ENCODE results near the gene CNKSR1.
A peak's percentile ranks its signal among the peaks of the same experiment; 100 is the strongest.

CNKSR1 gene

DNA sequence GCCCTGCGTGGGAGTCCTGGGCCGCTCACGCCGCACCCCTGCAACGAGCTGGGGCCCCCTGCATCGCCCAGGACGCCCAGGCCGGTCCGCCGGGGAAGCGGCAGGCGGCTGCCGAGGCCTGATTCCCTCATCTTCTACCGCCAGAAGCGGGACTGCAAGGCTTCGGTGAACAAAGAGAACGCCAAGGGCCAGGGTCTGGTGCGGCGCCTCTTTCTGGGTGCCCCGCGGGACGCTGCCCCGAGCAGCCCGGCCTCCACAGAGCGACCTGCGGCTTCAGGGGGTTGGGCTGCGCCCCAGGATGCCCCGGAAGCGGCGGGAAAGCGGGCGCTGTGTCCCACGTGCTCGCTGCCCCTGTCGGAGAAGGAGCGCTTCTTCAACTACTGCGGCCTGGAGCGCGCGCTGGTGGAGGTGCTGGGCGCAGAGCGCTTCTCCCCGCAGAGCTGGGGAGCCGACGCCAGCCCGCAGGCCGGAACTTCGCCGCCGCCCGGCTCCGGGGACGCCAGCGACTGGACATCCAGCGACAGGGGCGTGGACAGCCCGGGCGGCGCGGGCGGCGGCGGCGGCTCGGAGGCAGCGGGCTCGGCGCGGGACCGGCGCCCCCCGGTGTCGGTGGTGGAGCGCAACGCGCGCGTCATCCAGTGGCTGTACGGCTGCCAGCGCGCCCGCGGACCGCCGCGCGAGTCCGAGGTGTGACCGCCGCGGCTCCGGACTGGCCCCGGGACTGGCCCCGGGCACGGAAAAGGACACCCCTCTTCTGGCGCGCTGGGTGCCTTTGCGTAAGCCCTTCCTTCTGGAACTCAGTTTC lies 15.7 kb upstream of the CNKSR1 start:
- Histone ChIP-seq H3K4me1 (ENCODE audit: control insufficient read depth, low read depth, low read length) (peaks cover 29% of the 10 kb centered on the region), H3K4me3 (ENCODE audit: low read length) (peak overlapping the region; percentile 56), H3K27me3 (ENCODE audit: control insufficient read depth, insufficient read depth, low read length) (peaks cover 96% of the 10 kb centered on the region), H3K9ac (ENCODE audit: low read length) (peak overlapping the region; percentile 65), H3K9me3 (ENCODE audit: control insufficient read depth, low read depth, low read length) (no peaks in the 10 kb centered on the region), H3K36me3 (ENCODE audit: control insufficient read depth, low read depth, low read length) (no peaks in the 10 kb centered on the region), H3K27ac (ENCODE audit: low read length) (no peak overlapping the region)

DNA sequence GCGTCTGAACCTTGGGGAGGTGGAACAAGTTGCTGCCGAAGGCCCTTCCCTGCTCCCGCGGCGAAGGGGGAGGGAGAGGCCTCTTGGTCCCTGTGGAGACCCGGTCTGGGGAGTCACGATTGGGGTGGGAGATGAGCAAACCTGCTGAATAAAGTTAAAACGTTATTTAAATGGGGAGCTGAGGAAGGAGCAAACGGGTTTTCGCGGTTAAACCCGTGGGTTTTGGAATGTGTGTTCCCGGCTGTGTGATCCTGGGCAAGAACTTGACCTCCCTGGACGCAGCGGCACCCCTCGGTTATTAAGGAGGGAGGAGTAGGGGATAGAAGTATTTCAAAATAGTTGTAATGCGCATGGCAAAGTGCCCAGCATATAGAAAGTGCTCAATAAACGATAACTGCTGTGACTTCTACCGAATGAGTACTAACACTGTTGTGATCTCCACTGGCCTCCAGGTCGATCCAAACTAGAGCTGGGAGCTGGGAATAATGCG lies 15.0 kb upstream of the CNKSR1 start:
- Histone ChIP-seq H3K9me3 (ENCODE audit: control insufficient read depth, low read depth, low read length) (no peaks in the 10 kb centered on the region), H3K27me3 (ENCODE audit: control insufficient read depth, insufficient read depth, low read length) (peaks cover 89% of the 10 kb centered on the region), H3K27ac (ENCODE audit: low read length) (no peak overlapping the region), H3K4me3 (ENCODE audit: low read length) (peak overlapping the region; percentile 56), H3K4me1 (ENCODE audit: control insufficient read depth, low read depth, low read length) (peaks cover 29% of the 10 kb centered on the region), H3K36me3 (ENCODE audit: control insufficient read depth, low read depth, low read length) (no peaks in the 10 kb centered on the region), H3K9ac (ENCODE audit: low read length) (no peak overlapping the region)

DNA sequence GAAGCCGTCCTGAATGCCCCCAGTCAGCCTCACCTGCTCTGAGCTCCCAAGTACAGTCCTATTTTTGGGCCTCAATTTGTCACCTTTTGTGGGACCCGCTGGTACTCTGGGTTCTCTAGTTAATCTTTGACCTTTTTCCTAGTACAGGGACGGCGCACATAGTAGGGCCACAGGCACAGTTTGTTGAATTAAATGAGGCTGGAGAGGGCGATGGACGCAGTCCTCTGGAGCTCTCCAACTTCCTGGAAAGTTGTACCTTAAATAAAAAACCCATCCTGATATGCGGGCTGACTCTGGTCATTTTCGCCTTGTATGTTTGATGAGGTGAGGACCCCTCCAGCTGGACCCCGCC lies 13.6 kb upstream of the CNKSR1 start:
- Histone ChIP-seq H3K4me1 (ENCODE audit: control insufficient read depth, low read depth, low read length) (peaks cover 24% of the 10 kb centered on the region), H3K27me3 (ENCODE audit: control insufficient read depth, insufficient read depth, low read length) (peaks cover 75% of the 10 kb centered on the region), H3K9me3 (ENCODE audit: control insufficient read depth, low read depth, low read length) (no peaks in the 10 kb centered on the region), H3K27ac (ENCODE audit: low read length) (no peak overlapping the region), H3K9ac (ENCODE audit: low read length) (no peak overlapping the region), H3K4me3 (ENCODE audit: low read length) (peak overlapping the region; percentile 17), H3K36me3 (ENCODE audit: control insufficient read depth, low read depth, low read length) (no peaks in the 10 kb centered on the region)

DNA sequence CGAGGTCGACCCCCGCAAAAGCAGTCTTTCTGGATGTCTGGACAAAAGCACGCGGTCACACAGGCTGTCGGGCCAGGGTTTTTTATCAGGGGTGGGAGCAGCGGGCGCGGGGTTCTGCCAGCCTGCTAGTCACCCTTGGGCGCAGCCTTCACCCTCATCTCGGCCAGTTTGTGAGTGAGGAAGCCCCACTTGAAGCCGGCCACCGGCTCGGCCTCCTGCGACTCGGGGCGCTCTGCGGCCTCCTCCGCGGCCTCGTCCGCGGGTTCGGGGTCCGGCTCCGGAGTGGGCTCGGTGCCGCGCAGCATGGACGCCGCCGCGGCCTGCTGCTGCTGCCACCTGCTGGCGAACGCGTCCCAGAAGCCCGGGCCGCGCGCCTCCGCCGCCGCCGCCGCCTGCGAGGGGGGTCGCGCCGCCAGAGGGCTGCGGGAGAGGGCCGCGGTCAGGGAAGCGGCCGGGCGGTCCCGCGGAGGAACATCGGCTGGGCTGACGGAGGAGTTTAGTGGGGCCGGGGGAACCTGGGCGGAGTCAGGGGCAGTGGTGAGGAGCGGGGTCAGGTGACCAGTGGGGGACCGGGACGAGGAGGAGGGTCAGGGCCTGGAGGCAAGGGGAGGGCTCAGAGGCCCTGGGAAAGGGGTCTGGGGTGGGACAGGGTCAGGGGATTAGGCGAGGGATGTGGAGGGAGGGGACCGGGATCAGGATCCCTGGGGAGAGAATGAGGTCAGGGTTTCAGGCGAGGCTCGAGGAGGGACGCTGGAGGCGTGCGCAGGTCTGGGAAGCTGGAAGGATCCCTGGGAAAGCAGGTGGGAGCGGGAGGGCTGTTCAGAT lies 13.0 kb upstream of the CNKSR1 start:
- H3K9ac ChIP-seq (ENCODE audit: low read length), result peak overlapping the region; percentile 24
- peaks cover 24% of the 10 kb centered on the region for H3K4me1 ChIP-seq (ENCODE audit: control insufficient read depth, low read depth, low read length)
- H3K27ac ChIP-seq (ENCODE audit: low read length), result no peak overlapping the region
- H3K9me3 ChIP-seq (ENCODE audit: control insufficient read depth, low read depth, low read length), result no peaks in the 10 kb centered on the region
- H3K4me3 ChIP-seq (ENCODE audit: low read length), result peak overlapping the region; percentile 55
- no peaks in the 10 kb centered on the region for H3K36me3 ChIP-seq (ENCODE audit: control insufficient read depth, low read depth, low read length)
- peaks cover 73% of the 10 kb centered on the region for H3K27me3 ChIP-seq (ENCODE audit: control insufficient read depth, insufficient read depth, low read length)

- peaks cover 23% of the 10 kb centered on the region for H3K4me1 ChIP-seq (ENCODE audit: control insufficient read depth, low read depth, low read length)
- no peaks in the 10 kb centered on the region for H3K9me3 ChIP-seq (ENCODE audit: control insufficient read depth, low read depth, low read length)
- H3K36me3 ChIP-seq (ENCODE audit: control insufficient read depth, low read depth, low read length), result no peaks in the 10 kb centered on the region
- H3K27me3 ChIP-seq (ENCODE audit: control insufficient read depth, insufficient read depth, low read length), result peaks cover 65% of the 10 kb centered on the region
- peak overlapping the region; percentile 55 for H3K4me3 ChIP-seq (ENCODE audit: low read length)
- peak overlapping the region; percentile 24 for H3K9ac ChIP-seq (ENCODE audit: low read length)
- H3K27ac ChIP-seq (ENCODE audit: low read length), result no peak overlapping the region
Measured at GRCh38 chr1:26164861-26165842, 12.1 kb upstream of the CNKSR1 start.

- Histone ChIP-seq H3K9me3 (ENCODE audit: control insufficient read depth, low read depth, low read length) (no peaks in the 10 kb centered on the region), H3K36me3 (ENCODE audit: control insufficient read depth, low read depth, low read length) (no peaks in the 10 kb centered on the region), H3K27me3 (ENCODE audit: control insufficient read depth, insufficient read depth, low read length) (peaks cover 49% of the 10 kb centered on the region), H3K9ac (ENCODE audit: low read length) (no peak overlapping the region), H3K27ac (ENCODE audit: low read length) (no peak overlapping the region), H3K4me3 (ENCODE audit: low read length) (no peak overlapping the region), H3K4me1 (ENCODE audit: control insufficient read depth, low read depth, low read length) (peaks cover 19% of the 10 kb centered on the region)
Measured at GRCh38 chr1:26166719-26167281, 10.5 kb upstream of the CNKSR1 start.

GRCh38 chr1:26168410-26169197 lies 8.7 kb upstream of the CNKSR1 start, which contains the start of gene C1orf232:
Gene C1orf232 (minus strand): TSS chr1:26168963. CDS start chr1:26168499, 464 bp downstream.
- Histone ChIP-seq H3K27ac (ENCODE audit: low read length) (peak within 1 kb of the TSS; percentile 30), H3K27me3 (ENCODE audit: control insufficient read depth, insufficient read depth, low read length) (peaks cover 30% of the 10 kb centered on the region), H3K9me3 (ENCODE audit: control insufficient read depth, low read depth, low read length) (no peaks in the 10 kb centered on the region), H3K4me1 (ENCODE audit: control insufficient read depth, low read depth, low read length) (peaks cover 19% of the 10 kb centered on the region), H3K4me3 (ENCODE audit: low read length) (peak within 1 kb of the TSS; percentile 79), H3K9ac (ENCODE audit: low read length) (peak within 1 kb of the TSS; percentile 76), H3K36me3 (ENCODE audit: control insufficient read depth, low read depth, low read length) (no peaks in the 10 kb centered on the region)

GRCh38 chr1:26169198-26169554 lies 8.1 kb upstream of the CNKSR1 start:
- Histone ChIP-seq H3K9ac (ENCODE audit: low read length) (peak overlapping the region; percentile 20), H3K36me3 (ENCODE audit: control insufficient read depth, low read depth, low read length) (no peaks in the 10 kb centered on the region), H3K9me3 (ENCODE audit: control insufficient read depth, low read depth, low read length) (no peaks in the 10 kb centered on the region), H3K27ac (ENCODE audit: low read length) (no peak overlapping the region), H3K27me3 (ENCODE audit: control insufficient read depth, insufficient read depth, low read length) (peaks cover 25% of the 10 kb centered on the region), H3K4me3 (ENCODE audit: low read length) (peak overlapping the region; percentile 79), H3K4me1 (ENCODE audit: control insufficient read depth, low read depth, low read length) (peaks cover 19% of the 10 kb centered on the region)

GRCh38 chr1:26169669-26170471 lies 7.4 kb upstream of the CNKSR1 start, which contains the start of gene ZNF593:
Gene ZNF593 (plus strand): TSS chr1:26169908. CDS start chr1:26169984, 76 bp downstream.
- H3K9me3 ChIP-seq (ENCODE audit: control insufficient read depth, low read depth, low read length), result no peaks in the 10 kb centered on the region
- H3K9ac ChIP-seq (ENCODE audit: low read length), result peak within 1 kb of the TSS; percentile 76
- no peaks in the 10 kb centered on the region for H3K36me3 ChIP-seq (ENCODE audit: control insufficient read depth, low read depth, low read length)
- H3K4me3 ChIP-seq (ENCODE audit: low read length), result peak within 1 kb of the TSS; percentile 79
- H3K27me3 ChIP-seq (ENCODE audit: control insufficient read depth, insufficient read depth, low read length), result peaks cover 19% of the 10 kb centered on the region
- H3K27ac ChIP-seq (ENCODE audit: low read length), result peak within 1 kb of the TSS; percentile 30
- peaks cover 16% of the 10 kb centered on the region for H3K4me1 ChIP-seq (ENCODE audit: control insufficient read depth, low read depth, low read length)

Measured in iPS-18a (cell line).